A673 (cell line): ENCODE data around the gene LRRC4. TPM values are rescaled to one million over a fixed set of nuclear protein-coding genes. Genes with fewer than 3 reads are reported as not detected.

Source experiments
- BruUV-seq: library from RNA; stranded (reverse); fragments of 400-500 nt; replicated peaks from 2 replicates; lab custom pipeline; 2021; lab: Mats Ljungman, UMichigan
- CTCF ChIA-PET: fragments of 300-600 bp; sonication (Branson Sonifier 250); formaldehyde crosslinking; loops from one replicate; lab custom pipeline; 2022; ENCODE audit warnings: antibody characterized with exemption; lab: Charles Lee
- POLR2A ChIA-PET: fragments of 300-600 bp; sonication (Branson Sonifier 250); formaldehyde crosslinking; loops from one replicate; lab custom pipeline; 2022; ENCODE audit warnings: antibody characterized with exemption; ENCODE audit not compliant: low non-redundant PET; lab: Charles Lee
- DNase-seq: peaks from one replicate; pipeline ENCODE4 v3.0.0-alpha.2; 2015; ENCODE audit warnings: low spot score
- H3K27ac ChIP-seq: fragments of 200-600 bp; sonication (generic); 2 replicates; pipeline ENCODE4 v1.5.1; 2016; ENCODE audit warnings: mixed run types, low read depth, mild to moderate bottlenecking, mixed read lengths, antibody characterized with exemption, low read length; ENCODE audit not compliant: poor library complexity, severe bottlenecking
- H3K27me3 ChIP-seq: fragments of 200-600 bp; sonication (generic); replicated peaks from 2 replicates; pipeline ENCODE4 v1.6.1; 2017; ENCODE audit warnings: mixed run types, low read depth, mild to moderate bottlenecking, mixed read lengths, antibody characterized with exemption, low read length; ENCODE audit not compliant: insufficient read depth, poor library complexity
- H3K36me3 ChIP-seq: fragments of 200-600 bp; sonication (generic); 2 replicates; pipeline ENCODE4 v1.6.1; 2016; ENCODE audit warnings: mixed run types, mild to moderate bottlenecking, mixed read lengths, antibody characterized with exemption, low read length; ENCODE audit not compliant: insufficient read depth, poor library complexity, severe bottlenecking
- H3K4me1 ChIP-seq: fragments of 200-600 bp; sonication (generic); 2 replicates; pipeline ENCODE4 v1.6.1; 2017; ENCODE audit warnings: mixed run types, mild to moderate bottlenecking, mixed read lengths, antibody characterized with exemption, low read length; ENCODE audit not compliant: insufficient read depth, poor library complexity, severe bottlenecking
- H3K4me3 ChIP-seq: fragments of 200-600 bp; sonication (generic); 2 replicates; pipeline ENCODE4 v1.5.1; 2016; ENCODE audit warnings: low read depth, mixed run types, mild to moderate bottlenecking, mixed read lengths, low read length; ENCODE audit not compliant: poor library complexity, severe bottlenecking
- H3K9me3 ChIP-seq: fragments of 200-600 bp; sonication (generic); 2 replicates; pipeline ENCODE4 v1.6.1; 2016; ENCODE audit warnings: mixed run types, low read depth, mild to moderate bottlenecking, mixed read lengths, antibody characterized with exemption, low read length; ENCODE audit not compliant: poor library complexity, severe bottlenecking
- CTCF ChIP-seq: fragments of 300-800, 200-600 bp; sonication (generic); conservative IDR thresholded peaks from 2 replicates; pipeline ENCODE4 v1.5.1; 2017; ENCODE audit warnings: low read depth, mild to moderate bottlenecking, antibody characterized with exemption, low read length, moderate library complexity, mixed read lengths
- EZH2 ChIP-seq: fragments of 200-600 bp; sonication (generic); IDR thresholded peaks from 2 replicates; pipeline ENCODE4 v1.6.1; 2017; ENCODE audit warnings: borderline replicate concordance, low read depth, mild to moderate bottlenecking, mixed read lengths, antibody characterized with exemption, low read length; ENCODE audit not compliant: poor library complexity, severe bottlenecking
- intact Hi-C: fragments of 100-400 bp; cut with micrococcal nuclease; formaldehyde crosslinking; loops from one replicate; pipeline ENCODE4 v1.10.0; 2022; ENCODE audit not compliant: unreplicated experiment
- total RNA-seq: library from RNA; stranded (reverse); gene quantifications from 2 replicates; pipeline ENCODE4 v1.2.3, GENCODE V29; 2021

LRRC4 gene
- total RNA-seq, 1 experiment from 2014 or later = 16.1 TPM

GRCh38 chr7:128060018-128060417 lies 28.8 kb upstream of the LRRC4 start:
- intact Hi-C loops = no loop called here
- Histone ChIP-seq H3K27me3 (no peaks in the 10 kb centered on the region), H3K4me3 (no peak overlapping the region), H3K4me1 (no peaks in the 10 kb centered on the region), H3K36me3 (no peaks in the 10 kb centered on the region), H3K27ac (no peak overlapping the region), H3K9me3 (no peaks in the 10 kb centered on the region)
- ChIA-PET POLR2A (interaction anchor here (0.6 kb wide), 1 partner anchor 82 kb away, joined by 3 read pairs; no protein-coding TSS in a partner anchor), CTCF (no interaction called here)
- no peak for TF ChIP-seq EZH2
- no peak for TF ChIP-seq CTCF
- DNase-seq = no peak
- no TSS peak for BruUV-seq

- Histone ChIP-seq H3K4me3 (no peak overlapping the region), H3K27ac (no peak overlapping the region), H3K9me3 (no peaks in the 10 kb centered on the region), H3K4me1 (no peaks in the 10 kb centered on the region), H3K27me3 (no peaks in the 10 kb centered on the region), H3K36me3 (no peaks in the 10 kb centered on the region)
- no TSS peak for BruUV-seq
- intact Hi-C loops = no loop called here
- TF ChIP-seq EZH2 = no peak
- no peak for TF ChIP-seq CTCF
- no peak for DNase-seq
- CTCF ChIA-PET = no interaction called here
- POLR2A ChIA-PET = interaction anchor here (0.6 kb wide), 1 partner anchor 83 kb away, joined by 3 read pairs; no protein-coding TSS in a partner anchor
Observed at GRCh38 chr7:128059143-128059988, 28.1 kb upstream of the LRRC4 start.

DNA sequence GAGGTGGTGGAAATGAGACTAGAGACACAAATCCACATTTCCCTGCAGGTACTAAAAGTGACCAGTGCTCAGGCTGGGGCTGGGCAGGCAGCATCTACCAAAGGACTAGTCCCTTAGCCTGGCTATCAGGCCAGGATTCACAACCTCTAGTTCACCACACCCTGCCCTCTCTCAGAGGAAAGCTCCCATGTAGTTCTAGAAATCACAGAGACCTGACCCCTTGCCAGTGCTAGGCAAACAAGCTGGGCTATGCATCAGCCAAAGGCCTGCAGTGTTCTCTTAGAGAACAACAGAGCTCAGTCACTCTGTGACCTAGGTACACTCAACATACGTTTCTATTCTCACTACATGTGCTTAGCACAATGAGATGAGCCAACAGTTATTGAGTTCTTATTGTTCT lies 26.7 kb upstream of the LRRC4 start:
- no peak overlapping the region for H3K27ac ChIP-seq
- intact Hi-C loops = no loop called here
- H3K27me3 ChIP-seq = no peaks in the 10 kb centered on the region
- peaks cover 4% of the 10 kb centered on the region for H3K4me1 ChIP-seq
- no TSS peak for BruUV-seq
- CTCF ChIA-PET = no interaction called here
- H3K4me3 ChIP-seq = no peak overlapping the region
- H3K36me3 ChIP-seq = no peaks in the 10 kb centered on the region
- TF ChIP-seq CTCF = no peak
- TF ChIP-seq EZH2 = no peak
- POLR2A ChIA-PET = no interaction called here
- H3K9me3 ChIP-seq = no peaks in the 10 kb centered on the region
- DNase-seq = no peak
